ENCODE data around the gene ADAMTSL3.

Gene ADAMTSL3

DNA sequence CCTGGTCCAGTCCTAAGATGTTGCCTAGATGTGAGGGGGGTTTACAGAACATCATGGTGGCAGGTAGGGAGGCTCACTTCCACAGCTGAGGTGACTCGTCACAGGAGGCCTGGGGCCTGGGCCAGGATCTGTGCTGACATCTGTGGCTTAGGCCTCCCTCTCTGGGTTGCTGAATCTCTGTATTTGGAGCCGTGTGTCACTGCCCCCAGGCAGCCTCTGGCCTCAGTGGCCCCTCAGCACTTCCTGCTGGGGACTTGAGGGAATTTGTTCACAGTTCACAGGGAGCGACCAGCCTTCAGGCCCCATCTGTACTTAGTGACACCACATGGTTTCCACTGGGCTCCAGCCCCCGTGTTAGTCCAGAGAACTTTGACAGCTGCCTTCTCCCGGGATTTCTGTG, 41.7 kb upstream of the ADAMTSL3 start:
- TF ChIP-seq CTCF (IDR thresholded peaks at IDR 0.05; ENCODE audit: insufficient read depth, low read depth, low read length, missing control alignments) = no peak
- no peak overlapping the region for H3K4me3 ChIP-seq (ENCODE audit: low read depth, low read length)
- DNase-seq (ENCODE audit: low read depth) = no peak

GRCh38 chr15:83612898-83613635, 40.9 kb upstream of the ADAMTSL3 start:
- TF ChIP-seq CTCF (IDR thresholded peaks at IDR 0.05; ENCODE audit: insufficient read depth, low read depth, low read length, missing control alignments) = no peak
- H3K4me3 ChIP-seq (ENCODE audit: low read depth, low read length) = no peak overlapping the region
- DNase-seq (ENCODE audit: low read depth) = no peak

GRCh38 chr15:83613714-83614113, 40.2 kb upstream of the ADAMTSL3 start:
- TF ChIP-seq CTCF (IDR thresholded peaks at IDR 0.05; ENCODE audit: insufficient read depth, low read depth, low read length, missing control alignments) = no peak
- H3K4me3 ChIP-seq (ENCODE audit: low read depth, low read length) = no peak overlapping the region
- DNase-seq (ENCODE audit: low read depth) = no peak

- no peak overlapping the region for H3K4me3 ChIP-seq (ENCODE audit: low read depth, low read length)
- no peak for TF ChIP-seq CTCF (IDR thresholded peaks at IDR 0.05; ENCODE audit: insufficient read depth, low read depth, low read length, missing control alignments)
- no peak for DNase-seq (ENCODE audit: low read depth)
Measured at GRCh38 chr15:83616840-83617239, 37.1 kb upstream of the ADAMTSL3 start.

GRCh38 chr15:83626171-83626802, 27.6 kb upstream of the ADAMTSL3 start:
- no peak overlapping the region for H3K4me3 ChIP-seq (ENCODE audit: low read depth, low read length)
- no peak for TF ChIP-seq CTCF (IDR thresholded peaks at IDR 0.05; ENCODE audit: insufficient read depth, low read depth, low read length, missing control alignments)
- no peak for DNase-seq (ENCODE audit: low read depth)

GRCh38 chr15:83631534-83631933, 22.4 kb upstream of the ADAMTSL3 start:
- DNase-seq (ENCODE audit: low read depth) = no peak
- no peak overlapping the region for H3K4me3 ChIP-seq (ENCODE audit: low read depth, low read length)
- no peak for TF ChIP-seq CTCF (IDR thresholded peaks at IDR 0.05; ENCODE audit: insufficient read depth, low read depth, low read length, missing control alignments)
